HepG2 (cell line): Measurements from ENCODE around the gene MARF1. TPM values are rescaled to one million over a fixed set of nuclear protein-coding genes. Genes with fewer than 3 reads are reported as not detected.

Source experiments
- AFF4 ChIP-seq: sonication (generic); formaldehyde crosslinking; IDR thresholded peaks from 2 replicates; pipeline ENCODE4 v1.4.0; 2020; ENCODE audit warnings: missing genetic modification reagents
- E2F5 ChIP-seq: sonication (generic); formaldehyde crosslinking; conservative IDR thresholded peaks from 2 replicates; pipeline ENCODE4 v1.4.0; 2020; ENCODE audit warnings: missing genetic modification reagents
- GABPB1 ChIP-seq: IDR thresholded peaks from 2 replicates; pipeline ENCODE4 v1.6.1; 2016; ENCODE audit warnings: mild to moderate bottlenecking, missing genetic modification reagents, moderate library complexity, missing compliant biosample characterization
- NKX3-1 ChIP-seq: sonication (generic); formaldehyde crosslinking; IDR thresholded peaks from 2 replicates; pipeline ENCODE4 v1.5.0; 2020; ENCODE audit warnings: missing genetic modification reagents
- TGIF2 ChIP-seq: IDR thresholded peaks from 2 replicates; pipeline ENCODE4 v1.6.1; 2016; ENCODE audit warnings: control low read depth, missing compliant biosample characterization
- YEATS2 ChIP-seq: sonication (generic); formaldehyde crosslinking; IDR thresholded peaks from 2 replicates; pipeline ENCODE4 v1.4.0; 2020; ENCODE audit warnings: missing genetic modification reagents, borderline replicate concordance
- ZNF407 ChIP-seq: sonication (generic); formaldehyde crosslinking; IDR thresholded peaks from one replicate; pipeline ENCODE4 v1.5.1; 2020; ENCODE audit warnings: mild to moderate bottlenecking, missing genetic modification reagents; ENCODE audit errors: not compliant biosample characterization
- ZNF496 ChIP-seq: sonication (generic); formaldehyde crosslinking; IDR thresholded peaks from 2 replicates; pipeline ENCODE4 v1.8.1; 2023; ENCODE audit warnings: mild to moderate bottlenecking, moderate library complexity, missing genetic modification reagents; ENCODE audit not compliant: insufficient replicate concordance
- ZNF609 ChIP-seq: sonication (generic); formaldehyde crosslinking; IDR thresholded peaks from 2 replicates; pipeline ENCODE4 v1.4.0; 2020; ENCODE audit warnings: mild to moderate bottlenecking, missing genetic modification reagents, borderline replicate concordance
- polyA plus RNA-seq, 8 experiments: library from polyadenylated mRNA; depleted of rRNA in 3 of 8; stranded (reverse) in 7 of 8; unstranded in 1 of 8; fragments of >200 nt; fragmentation: Illumina TruSeq in 4 of 8; extraction: Trizol in 4 of 8; gene quantifications; 2 replicates each; pipeline versions ENCODE4 v1.2.1 to v1.2.3, GENCODE V29; 2011 to 2016; ENCODE audit warnings: low read depth in 4 of 8, missing spikeins in 1 of 8, mixed read lengths in 1 of 8; ENCODE audit not compliant: insufficient read depth in 1 of 8
- total RNA-seq, 5 experiments: library from RNA; depleted of rRNA; stranded (reverse); fragments of >200 nt; fragmentation: Illumina TruSeq; extraction: Trizol; gene quantifications; 2 replicates each; pipeline ENCODE4 v1.2.3, GENCODE V29; 2016; ENCODE audit warnings: low read depth in 1 of 5

The MARF1 gene
- total and polyA plus RNA-seq, 2 of the 13 experiments (the other 11 are each of a cell fraction or from before 2014, with no cell fraction given) = 8.7 to 20.7 TPM

GRCh38 chr16:15608398-15609285 lies 34.3 kb downstream of the MARF1 start (continued):
- TF ChIP-seq ZNF609 (CRISPR knock-in tag) = peak; percentile 80; the same call in 1 of the 2 replicates
- TF ChIP-seq E2F5 (CRISPR knock-in tag) = no peak
- TF ChIP-seq YEATS2 (CRISPR knock-in tag) = no peak
- no peak; the same call in 1 of the 2 replicates for TF ChIP-seq GABPB1 (CRISPR knock-in tag)
- no peak for TF ChIP-seq AFF4 (CRISPR knock-in tag)
- TF ChIP-seq ZNF407 = no peak
- peak; percentile 56; the same call in 1 of the 2 replicates for TF ChIP-seq TGIF2 (CRISPR knock-in tag)
- TF ChIP-seq NKX3-1 (CRISPR knock-in tag) = no peak
- TF ChIP-seq ZNF496 (CRISPR knock-in tag) = no peak
